ENCODE data around the gene CD4.

The CD4 gene

DNA sequence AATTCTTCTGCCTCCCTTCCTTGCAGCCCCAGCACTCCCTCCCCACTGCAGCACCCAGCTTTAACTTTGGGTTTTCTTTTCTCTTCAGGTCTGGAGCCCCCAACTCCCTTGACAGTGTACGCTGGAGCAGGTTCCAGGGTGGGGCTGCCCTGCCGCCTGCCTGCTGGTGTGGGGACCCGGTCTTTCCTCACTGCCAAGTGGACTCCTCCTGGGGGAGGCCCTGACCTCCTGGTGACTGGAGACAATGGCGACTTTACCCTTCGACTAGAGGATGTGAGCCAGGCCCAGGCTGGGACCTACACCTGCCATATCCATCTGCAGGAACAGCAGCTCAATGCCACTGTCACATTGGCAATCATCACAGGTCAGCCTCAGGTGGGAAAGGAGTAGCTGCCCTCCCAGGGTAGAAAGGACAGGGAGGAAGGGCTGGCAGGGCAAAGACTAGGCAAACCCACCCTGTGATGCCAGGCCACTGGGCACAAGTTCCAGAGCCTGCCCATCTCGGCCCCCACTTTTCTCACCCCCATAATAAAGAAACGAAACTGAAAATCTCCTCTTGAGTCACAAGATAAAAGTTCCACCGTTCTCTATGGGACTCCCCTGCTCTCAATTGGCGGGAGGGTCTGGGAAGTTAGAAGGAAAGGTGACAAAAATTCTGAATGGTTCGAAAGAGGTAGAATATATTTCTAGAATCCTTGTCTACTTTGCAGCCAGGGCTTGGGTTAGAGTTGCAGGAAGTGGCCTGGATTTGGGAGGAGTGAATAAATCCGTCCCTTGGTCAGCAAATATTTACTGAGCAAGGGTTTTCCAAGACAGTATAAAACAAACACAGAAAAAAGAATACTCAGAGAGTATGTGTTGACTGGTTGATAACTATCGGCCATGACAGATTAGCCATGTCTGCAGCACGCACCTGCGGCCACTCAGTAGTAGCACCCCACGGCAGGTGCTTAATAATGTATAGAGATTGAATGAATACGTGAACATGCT lies 13.8 kb upstream of the CD4 start:
- peak overlapping the region; percentile 94 for H3K27ac ChIP-seq
- no peak for TF ChIP-seq ZFX (IDR thresholded peaks at IDR 0.05)
- TF ChIP-seq, protein P1, sequence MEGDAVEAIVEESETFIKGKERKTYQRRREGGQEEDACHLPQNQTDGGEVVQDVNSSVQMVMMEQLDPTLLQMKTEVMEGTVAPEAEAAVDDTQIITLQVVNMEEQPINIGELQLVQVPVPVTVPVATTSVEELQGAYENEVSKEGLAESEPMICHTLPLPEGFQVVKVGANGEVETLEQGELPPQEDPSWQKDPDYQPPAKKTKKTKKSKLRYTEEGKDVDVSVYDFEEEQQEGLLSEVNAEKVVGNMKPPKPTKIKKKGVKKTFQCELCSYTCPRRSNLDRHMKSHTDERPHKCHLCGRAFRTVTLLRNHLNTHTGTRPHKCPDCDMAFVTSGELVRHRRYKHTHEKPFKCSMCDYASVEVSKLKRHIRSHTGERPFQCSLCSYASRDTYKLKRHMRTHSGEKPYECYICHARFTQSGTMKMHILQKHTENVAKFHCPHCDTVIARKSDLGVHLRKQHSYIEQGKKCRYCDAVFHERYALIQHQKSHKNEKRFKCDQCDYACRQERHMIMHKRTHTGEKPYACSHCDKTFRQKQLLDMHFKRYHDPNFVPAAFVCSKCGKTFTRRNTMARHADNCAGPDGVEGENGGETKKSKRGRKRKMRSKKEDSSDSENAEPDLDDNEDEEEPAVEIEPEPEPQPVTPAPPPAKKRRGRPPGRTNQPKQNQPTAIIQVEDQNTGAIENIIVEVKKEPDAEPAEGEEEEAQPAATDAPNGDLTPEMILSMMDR (conservative IDR thresholded peaks at IDR 0.05): no peak

DNA sequence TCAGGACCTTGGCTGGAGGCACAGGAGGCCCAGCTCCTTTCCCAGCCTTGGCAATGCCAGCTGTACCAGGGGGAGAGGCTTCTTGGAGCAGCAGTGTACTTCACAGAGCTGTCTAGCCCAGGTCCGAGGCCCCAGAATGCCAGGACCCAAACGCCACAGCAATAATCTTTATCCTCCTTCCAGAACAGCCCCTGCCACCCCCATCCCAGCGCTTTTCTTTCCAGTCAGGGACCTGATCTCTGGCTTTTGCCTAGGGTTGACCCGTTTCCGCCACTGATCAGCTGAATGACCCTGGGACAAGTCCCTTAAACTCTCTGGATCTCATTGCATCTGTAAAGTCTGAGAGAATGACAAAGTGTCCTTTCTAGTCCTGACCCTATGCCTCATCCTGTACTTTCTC lies 11.9 kb upstream of the CD4 start:
- H3K27ac ChIP-seq: peak overlapping the region; percentile 94
- TF ChIP-seq, protein P1 (conservative IDR thresholded peaks at IDR 0.05): no peak
- no peak for TF ChIP-seq ZFX (IDR thresholded peaks at IDR 0.05)

DNA sequence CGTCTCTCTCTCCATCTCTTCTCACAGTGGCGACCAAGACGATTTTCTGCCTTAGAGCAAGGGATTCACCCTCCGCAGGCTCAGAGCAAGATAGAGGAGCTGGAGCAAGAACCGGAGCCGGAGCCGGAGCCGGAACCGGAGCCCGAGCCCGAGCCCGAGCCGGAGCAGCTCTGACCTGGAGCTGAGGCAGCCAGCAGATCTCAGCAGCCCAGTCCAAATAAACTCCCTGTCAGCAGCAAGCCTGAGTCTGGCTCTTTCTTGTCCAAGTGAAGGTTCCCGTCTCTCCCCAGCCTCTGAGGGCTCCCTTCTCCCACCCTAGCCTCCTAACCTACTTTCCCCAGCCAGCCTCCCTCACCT lies 11.1 kb upstream of the CD4 start:
- peak overlapping the region; percentile 94 for H3K27ac ChIP-seq
- TF ChIP-seq, protein P1 (conservative IDR thresholded peaks at IDR 0.05): no peak
- no peak for TF ChIP-seq ZFX (IDR thresholded peaks at IDR 0.05)

DNA sequence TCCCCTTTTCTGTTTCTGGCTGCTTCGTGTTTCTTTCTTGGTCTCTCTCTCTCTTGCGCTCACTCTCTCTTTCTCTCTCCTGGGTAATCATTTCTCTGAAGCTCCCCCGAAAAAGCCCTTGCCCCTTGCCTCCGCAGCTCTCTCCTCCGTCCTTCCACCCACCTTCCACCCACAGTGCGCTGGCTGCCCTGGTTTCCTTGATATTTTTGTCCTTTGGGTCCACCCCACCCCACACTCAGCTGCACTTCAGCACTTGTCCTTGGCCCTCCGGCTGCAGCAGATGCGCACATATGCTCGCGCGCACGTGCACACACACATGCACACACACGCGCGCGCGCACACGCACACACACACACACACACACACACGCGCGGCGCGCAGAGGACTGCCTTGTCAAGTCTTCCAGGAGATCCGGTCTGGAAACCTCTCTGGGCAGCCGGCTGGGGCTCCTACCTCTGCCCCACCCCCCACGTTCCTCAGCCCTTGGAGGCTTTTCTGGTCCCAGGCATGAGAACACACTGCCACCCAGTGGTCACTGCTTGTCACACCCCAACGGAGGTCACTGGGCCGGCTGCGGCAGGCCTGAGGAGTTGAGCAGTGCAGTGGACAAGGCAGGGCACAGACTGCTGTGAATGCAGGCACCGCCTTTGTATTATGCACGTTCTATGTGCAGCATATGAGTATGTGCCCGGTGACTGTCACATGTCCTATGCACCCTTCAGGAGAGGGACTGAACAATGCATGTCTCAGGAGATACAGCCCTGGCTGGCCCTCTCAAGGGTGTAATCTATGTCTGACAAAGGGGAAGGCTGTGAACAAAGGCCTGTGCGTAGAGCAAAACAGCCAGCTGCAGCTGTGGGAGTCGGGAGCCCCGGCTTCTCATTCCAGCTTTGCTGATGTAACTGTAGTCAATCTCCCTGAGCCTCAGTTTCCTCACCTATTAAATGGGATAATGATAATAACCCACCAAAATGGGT lies 10.5 kb upstream of the CD4 start:
- 0 out of 2 replicates have a peak, but pooled peaks have one; percentile 19 for TF ChIP-seq ZFX (IDR thresholded peaks at IDR 0.05)
- TF ChIP-seq, protein P1 (conservative IDR thresholded peaks at IDR 0.05): peak; percentile 98
- peak overlapping the region; percentile 94 for H3K27ac ChIP-seq

DNA sequence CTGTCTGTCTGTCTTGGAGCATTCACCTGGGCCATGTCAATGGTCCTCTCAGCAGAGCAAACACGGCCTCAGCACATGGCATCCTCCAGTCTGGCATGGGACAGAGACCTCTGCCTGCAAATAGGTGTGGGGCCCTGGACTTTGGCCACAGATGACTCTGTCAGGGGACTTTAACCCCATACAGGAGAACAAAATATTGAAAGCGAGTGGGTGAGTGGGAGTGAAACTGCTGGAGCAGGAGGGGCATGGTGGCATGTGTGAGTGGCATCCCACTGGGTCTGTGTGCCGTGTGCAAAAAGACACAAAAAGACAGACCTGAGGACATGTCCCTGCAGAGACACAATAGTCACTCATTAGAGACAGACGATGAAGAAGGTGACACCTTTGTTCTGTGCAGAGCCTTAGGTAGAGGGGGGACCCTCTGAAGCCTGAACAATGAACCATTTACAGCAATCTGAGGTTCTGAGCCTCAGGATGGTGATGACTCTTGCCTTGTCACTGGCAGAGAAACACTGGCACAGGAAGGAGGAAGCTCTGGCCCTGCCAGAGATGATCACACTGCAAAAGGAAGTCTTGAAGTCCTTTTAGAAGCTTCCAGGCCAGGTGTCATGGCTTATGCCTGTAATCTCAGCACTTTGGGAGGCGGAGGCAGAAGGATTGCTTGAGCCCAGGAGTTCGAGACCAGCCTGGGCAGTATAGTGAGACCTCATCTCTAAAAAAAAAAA lies 9.5 kb upstream of the CD4 start:
- H3K27ac ChIP-seq: peak overlapping the region; percentile 94

DNA sequence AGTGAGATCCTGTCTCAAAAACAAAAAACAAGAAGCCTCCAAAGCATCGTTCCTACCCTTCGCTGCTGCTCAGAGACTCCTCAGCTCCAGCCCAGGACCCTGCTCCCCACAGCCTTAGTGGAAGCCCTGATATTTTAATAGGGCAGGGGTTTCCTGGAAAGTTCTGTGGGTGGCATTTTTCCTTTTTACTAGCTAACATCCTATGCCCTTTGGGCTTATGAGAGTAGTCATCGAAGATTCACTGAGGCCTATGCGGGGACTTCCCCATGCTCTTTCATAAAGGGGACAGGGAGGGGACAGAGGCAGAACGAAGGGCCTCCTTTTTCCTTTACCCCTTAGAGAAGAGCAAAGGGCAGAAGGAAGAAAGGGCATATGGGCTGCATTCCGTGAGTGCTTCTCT lies 8.8 kb upstream of the CD4 start:
- peak overlapping the region; percentile 94 for H3K27ac ChIP-seq
- TF ChIP-seq, protein P1 (conservative IDR thresholded peaks at IDR 0.05): no peak
- TF ChIP-seq ZFX (IDR thresholded peaks at IDR 0.05): no peak

More for the DNA sequence above, 9.5 kb upstream of the CD4 start:
- TF ChIP-seq ZFX (IDR thresholded peaks at IDR 0.05): no peak
- TF ChIP-seq, protein P1 (conservative IDR thresholded peaks at IDR 0.05): no peak

Data from C4-2B (cell line).